Testis (tissue), 2 donors: ENCODE results near the gene AFG1L.

Experiments used
- POLR2A ChIP-seq: fragments of 450-650 bp; IDR thresholded peaks from one replicate; pipeline ENCODE4 v1.6.1; 2017; ENCODE audit warnings: antibody characterized with exemption, mild to moderate bottlenecking, moderate library complexity
- TF ChIP-seq, protein P1 (sequence below), 3 experiments: fragments of 450-650 bp in 2 of 3; fragments of 200-600 bp in 1 of 3; sonication (generic) in 1 of 3; IDR thresholded peaks; one replicate each; pipeline ENCODE4 v1.5.1; 2016 to 2019; ENCODE audit warnings: antibody characterized with exemption in 3 of 3, mild to moderate bottlenecking in 2 of 3, moderate library complexity in 1 of 3

DNA sequence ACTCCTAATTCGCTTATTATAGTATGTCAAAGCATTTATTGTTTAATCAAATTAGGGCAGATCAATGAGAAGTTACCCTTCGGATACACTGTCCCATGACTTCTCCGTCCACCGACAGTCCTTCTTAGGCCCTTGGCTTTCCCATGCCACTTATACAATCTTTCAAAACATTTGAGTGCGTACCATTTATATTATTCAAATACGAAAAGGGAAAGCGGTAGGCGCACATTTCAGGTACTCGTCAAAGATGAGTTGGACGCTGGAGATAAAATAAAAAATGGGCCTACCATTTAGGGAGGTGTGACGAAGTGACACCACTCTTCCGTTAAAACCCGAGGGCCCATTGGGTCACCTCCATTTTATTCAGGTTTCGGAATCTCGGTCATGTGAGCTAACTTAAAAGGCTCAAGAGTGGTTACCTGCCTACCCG is 542 bp upstream of the AFG1L start:
- TF ChIP-seq, protein P1, sequence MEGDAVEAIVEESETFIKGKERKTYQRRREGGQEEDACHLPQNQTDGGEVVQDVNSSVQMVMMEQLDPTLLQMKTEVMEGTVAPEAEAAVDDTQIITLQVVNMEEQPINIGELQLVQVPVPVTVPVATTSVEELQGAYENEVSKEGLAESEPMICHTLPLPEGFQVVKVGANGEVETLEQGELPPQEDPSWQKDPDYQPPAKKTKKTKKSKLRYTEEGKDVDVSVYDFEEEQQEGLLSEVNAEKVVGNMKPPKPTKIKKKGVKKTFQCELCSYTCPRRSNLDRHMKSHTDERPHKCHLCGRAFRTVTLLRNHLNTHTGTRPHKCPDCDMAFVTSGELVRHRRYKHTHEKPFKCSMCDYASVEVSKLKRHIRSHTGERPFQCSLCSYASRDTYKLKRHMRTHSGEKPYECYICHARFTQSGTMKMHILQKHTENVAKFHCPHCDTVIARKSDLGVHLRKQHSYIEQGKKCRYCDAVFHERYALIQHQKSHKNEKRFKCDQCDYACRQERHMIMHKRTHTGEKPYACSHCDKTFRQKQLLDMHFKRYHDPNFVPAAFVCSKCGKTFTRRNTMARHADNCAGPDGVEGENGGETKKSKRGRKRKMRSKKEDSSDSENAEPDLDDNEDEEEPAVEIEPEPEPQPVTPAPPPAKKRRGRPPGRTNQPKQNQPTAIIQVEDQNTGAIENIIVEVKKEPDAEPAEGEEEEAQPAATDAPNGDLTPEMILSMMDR (IDR thresholded peaks at IDR 0.05): no peak
- TF ChIP-seq POLR2A: no peak
